ENCODE data around the gene ZNF837. TPM values are rescaled to one million over a fixed set of nuclear protein-coding genes. Genes with fewer than 3 reads are reported as not detected.

Gene ZNF837
- total and polyA plus RNA-seq, 2 of the 13 experiments (the other 11 are each of a cell fraction or from before 2014, with no cell fraction given) = 0.29 to 1.3 TPM

DNA sequence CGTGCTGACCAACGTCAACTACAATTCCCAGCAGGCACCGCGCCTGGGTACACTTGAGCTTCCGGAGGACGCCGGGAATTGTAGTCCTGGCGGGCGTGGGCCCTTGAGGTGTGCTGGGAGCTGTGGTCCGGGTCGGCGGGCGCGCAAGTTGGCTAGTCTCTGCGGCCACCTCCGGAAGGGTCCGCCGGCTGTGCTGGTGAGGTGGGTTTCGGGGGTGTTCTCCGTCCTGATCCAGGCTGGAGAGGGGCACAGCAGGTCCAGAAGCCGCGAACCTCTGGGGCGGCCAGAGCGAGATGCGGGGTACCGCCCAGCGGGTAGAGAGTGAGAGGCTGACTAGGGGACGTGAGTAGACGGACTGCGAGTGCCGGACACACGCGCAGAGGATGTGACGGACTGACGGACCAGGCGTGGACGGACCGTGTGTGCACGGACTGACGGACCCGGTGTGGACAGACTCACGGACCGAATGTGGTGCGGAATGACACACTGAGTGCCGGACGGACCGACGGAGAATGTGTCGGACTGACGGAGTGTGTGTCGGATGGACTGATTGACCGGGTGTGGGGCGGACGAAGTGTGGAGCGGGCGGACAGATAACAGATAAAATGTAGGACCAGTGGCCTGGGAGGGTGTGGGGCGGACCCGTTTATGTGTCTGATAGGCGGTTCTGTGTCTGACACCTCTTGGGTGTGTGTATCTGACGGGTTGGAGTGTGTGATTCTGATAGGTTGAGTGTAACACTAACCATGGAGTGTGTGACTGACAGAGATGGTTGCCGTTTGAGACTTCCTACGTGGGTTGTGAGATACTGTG, 53.7 kb downstream of the ZNF837 start, which contains the start of gene ZSCAN22 (continued):
- TF ChIP-seq ZNF674 (CRISPR knock-in tag; IDR thresholded peaks at IDR 0.05; ENCODE audit: low read depth) (peak; percentile 93; the same call in 1 of the 2 replicates), CHCHD3 (CRISPR knock-in tag; IDR thresholded peaks at IDR 0.05) (no peak), ZNF124 (CRISPR knock-in tag; IDR thresholded peaks at IDR 0.05) (no peak), NFE2L1 (CRISPR knock-in tag; IDR thresholded peaks at IDR 0.05; ENCODE audit: borderline replicate concordance) (no peak), KAT2B (IDR thresholded peaks at IDR 0.05; ENCODE audit: borderline replicate concordance, low read depth, low read length) (no peak), DNMT3B (CRISPR knock-in tag; conservative IDR thresholded peaks at IDR 0.05) (peak; percentile 79; the same call in 1 of the 2 replicates), ZNF10 (CRISPR knock-in tag; IDR thresholded peaks at IDR 0.05; ENCODE audit: borderline replicate concordance, low read depth) (no peak), RFXAP (CRISPR knock-in tag; IDR thresholded peaks at IDR 0.05; ENCODE audit: borderline replicate concordance) (peak; percentile 93), ZNF484 (CRISPR knock-in tag; IDR thresholded peaks at IDR 0.05; ENCODE audit: borderline replicate concordance, low read depth) (no peak), SCMH1 (CRISPR knock-in tag; IDR thresholded peaks at IDR 0.05; ENCODE audit: borderline replicate concordance) (no peak), ZNF333 (CRISPR knock-in tag; IDR thresholded peaks at IDR 0.05; ENCODE audit: borderline replicate concordance) (peak; percentile 79; the same call in 1 of the 2 replicates), SNAPC2 (CRISPR knock-in tag; IDR thresholded peaks at IDR 0.05) (no peak), ZNF501 (CRISPR knock-in tag; IDR thresholded peaks at IDR 0.05) (peak; percentile 98), TRIM24 (CRISPR knock-in tag; IDR thresholded peaks at IDR 0.05) (0 out of 2 replicates have a peak, but pooled peaks have one; percentile 36), SP5 (CRISPR knock-in tag; IDR thresholded peaks at IDR 0.05; ENCODE audit: borderline replicate concordance, low read depth) (no peak; the same call in 1 of the 2 replicates)
- TF ChIP-seq, protein P1, sequence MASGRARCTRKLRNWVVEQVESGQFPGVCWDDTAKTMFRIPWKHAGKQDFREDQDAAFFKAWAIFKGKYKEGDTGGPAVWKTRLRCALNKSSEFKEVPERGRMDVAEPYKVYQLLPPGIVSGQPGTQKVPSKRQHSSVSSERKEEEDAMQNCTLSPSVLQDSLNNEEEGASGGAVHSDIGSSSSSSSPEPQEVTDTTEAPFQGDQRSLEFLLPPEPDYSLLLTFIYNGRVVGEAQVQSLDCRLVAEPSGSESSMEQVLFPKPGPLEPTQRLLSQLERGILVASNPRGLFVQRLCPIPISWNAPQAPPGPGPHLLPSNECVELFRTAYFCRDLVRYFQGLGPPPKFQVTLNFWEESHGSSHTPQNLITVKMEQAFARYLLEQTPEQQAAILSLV (CRISPR knock-in tag; IDR thresholded peaks at IDR 0.05; ENCODE audit: borderline replicate concordance) = peak; percentile 52; the same call in 1 of the 2 replicates
- TF ChIP-seq, protein P2, sequence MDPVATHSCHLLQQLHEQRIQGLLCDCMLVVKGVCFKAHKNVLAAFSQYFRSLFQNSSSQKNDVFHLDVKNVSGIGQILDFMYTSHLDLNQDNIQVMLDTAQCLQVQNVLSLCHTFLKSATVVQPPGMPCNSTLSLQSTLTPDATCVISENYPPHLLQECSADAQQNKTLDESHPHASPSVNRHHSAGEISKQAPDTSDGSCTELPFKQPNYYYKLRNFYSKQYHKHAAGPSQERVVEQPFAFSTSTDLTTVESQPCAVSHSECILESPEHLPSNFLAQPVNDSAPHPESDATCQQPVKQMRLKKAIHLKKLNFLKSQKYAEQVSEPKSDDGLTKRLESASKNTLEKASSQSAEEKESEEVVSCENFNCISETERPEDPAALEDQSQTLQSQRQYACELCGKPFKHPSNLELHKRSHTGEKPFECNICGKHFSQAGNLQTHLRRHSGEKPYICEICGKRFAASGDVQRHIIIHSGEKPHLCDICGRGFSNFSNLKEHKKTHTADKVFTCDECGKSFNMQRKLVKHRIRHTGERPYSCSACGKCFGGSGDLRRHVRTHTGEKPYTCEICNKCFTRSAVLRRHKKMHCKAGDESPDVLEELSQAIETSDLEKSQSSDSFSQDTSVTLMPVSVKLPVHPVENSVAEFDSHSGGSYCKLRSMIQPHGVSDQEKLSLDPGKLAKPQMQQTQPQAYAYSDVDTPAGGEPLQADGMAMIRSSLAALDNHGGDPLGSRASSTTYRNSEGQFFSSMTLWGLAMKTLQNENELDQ (CRISPR knock-in tag; IDR thresholded peaks at IDR 0.05; ENCODE audit: borderline replicate concordance) = peak; percentile 10; the same call in 1 of the 2 replicates
- TF ChIP-seq, protein P3, sequence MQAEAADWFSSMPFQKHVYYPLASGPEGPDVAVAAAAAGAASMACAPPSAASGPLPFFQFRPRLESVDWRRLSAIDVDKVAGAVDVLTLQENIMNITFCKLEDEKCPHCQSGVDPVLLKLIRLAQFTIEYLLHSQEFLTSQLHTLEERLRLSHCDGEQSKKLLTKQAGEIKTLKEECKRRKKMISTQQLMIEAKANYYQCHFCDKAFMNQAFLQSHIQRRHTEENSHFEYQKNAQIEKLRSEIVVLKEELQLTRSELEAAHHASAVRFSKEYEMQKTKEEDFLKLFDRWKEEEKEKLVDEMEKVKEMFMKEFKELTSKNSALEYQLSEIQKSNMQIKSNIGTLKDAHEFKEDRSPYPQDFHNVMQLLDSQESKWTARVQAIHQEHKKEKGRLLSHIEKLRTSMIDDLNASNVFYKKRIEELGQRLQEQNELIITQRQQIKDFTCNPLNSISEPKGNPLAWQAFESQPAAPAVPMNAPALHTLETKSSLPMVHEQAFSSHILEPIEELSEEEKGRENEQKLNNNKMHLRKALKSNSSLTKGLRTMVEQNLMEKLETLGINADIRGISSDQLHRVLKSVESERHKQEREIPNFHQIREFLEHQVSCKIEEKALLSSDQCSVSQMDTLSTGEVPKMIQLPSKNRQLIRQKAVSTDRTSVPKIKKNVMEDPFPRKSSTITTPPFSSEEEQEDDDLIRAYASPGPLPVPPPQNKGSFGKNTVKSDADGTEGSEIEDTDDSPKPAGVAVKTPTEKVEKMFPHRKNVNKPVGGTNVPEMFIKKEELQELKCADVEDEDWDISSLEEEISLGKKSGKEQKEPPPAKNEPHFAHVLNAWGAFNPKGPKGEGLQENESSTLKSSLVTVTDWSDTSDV (CRISPR knock-in tag; IDR thresholded peaks at IDR 0.05) = no peak
- TF ChIP-seq, protein P4, sequence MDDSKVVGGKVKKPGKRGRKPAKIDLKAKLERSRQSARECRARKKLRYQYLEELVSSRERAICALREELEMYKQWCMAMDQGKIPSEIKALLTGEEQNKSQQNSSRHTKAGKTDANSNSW (CRISPR knock-in tag; IDR thresholded peaks at IDR 0.05; ENCODE audit: borderline replicate concordance) = 0 out of 2 replicates have a peak, but pooled peaks have one; percentile 74
- TF ChIP-seq, protein P5, sequence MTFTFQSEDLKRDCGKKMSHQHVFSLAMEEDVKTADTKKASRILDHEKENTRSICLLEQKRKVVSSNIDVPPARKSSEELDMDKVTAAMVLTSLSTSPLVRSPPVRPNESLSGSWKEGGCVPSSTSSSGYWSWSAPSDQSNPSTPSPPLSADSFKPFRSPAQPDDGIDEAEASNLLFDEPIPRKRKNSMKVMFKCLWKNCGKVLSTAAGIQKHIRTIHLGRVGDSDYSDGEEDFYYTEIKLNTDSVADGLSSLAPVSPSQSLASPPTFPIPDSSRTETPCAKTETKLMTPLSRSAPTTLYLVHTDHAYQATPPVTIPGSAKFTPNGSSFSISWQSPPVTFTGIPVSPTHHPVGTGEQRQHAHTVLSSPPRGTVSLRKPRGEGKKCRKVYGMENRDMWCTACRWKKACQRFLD (CRISPR knock-in tag; IDR thresholded peaks at IDR 0.05; ENCODE audit: borderline replicate concordance) = no peak
